ENCODE data around the gene SHMT2.

Gene SHMT2

DNA sequence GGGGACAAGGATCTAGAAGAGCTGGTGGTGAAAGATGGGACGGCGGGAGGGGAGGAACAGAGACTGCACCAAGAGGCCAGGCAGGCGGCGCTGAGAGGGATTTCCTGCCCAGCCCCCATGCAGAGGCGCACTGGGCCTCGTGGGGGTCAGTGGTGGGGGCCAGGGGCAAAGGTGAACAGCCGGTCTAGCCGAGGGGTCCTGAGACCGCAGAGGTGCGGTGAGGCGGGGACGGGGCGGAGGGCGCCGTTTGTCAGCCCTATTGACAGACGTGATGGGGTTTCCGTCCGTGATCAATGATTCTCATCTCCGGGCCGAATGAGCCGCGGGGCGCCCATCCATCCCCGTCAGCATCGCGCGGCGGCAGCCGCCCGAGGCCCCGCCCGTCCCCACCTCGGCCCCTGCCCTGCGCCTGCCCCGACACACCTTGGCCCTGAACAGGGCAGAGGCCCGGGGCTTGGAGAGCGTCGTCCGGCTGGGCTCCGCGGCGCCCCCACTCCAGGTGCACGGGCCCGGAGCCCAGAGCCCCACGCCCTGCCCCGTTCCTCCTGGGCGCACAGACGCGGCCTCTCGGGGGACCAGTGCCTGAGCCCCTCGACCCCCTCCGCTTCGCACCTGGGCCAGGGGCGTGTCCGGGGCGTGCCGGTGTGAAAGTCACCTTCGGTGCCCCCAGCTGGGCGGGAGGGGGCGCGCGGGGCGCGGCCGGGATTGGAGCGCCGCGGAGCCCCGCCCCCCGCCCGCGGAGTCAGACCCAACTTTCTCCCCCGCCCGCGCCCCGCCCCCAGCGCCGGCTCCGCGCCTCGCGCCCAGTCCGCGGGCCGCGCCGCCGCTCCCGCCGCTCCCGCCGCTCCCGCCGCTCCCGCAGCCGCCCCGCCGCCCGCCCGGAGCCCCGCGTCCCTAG, 13.2 kb upstream of the SHMT2 start, which contains the start of gene NXPH4:
Gene NXPH4, plus strand, starts transcription at position 781 of the 898 bp plus-strand sequence. CDS start 176 bp downstream, outside the sequence.
- Histone ChIP-seq H3K4me3 (ENCODE audit: low read depth, low read length) (peak within 1 kb of the TSS; percentile 46), H3K27ac (no peak within 1 kb of the TSS), H3K9me3 (ENCODE audit: severe bottlenecking) (no peaks in the 10 kb centered on the region), H3K27me3 (ENCODE audit: insufficient read depth, low read depth, severe bottlenecking) (peaks cover 12% of the 10 kb centered on the region), H3K36me3 (no peaks in the 10 kb centered on the region)
- DNase-seq = peak; percentile 67
- TF ChIP-seq, protein P1, sequence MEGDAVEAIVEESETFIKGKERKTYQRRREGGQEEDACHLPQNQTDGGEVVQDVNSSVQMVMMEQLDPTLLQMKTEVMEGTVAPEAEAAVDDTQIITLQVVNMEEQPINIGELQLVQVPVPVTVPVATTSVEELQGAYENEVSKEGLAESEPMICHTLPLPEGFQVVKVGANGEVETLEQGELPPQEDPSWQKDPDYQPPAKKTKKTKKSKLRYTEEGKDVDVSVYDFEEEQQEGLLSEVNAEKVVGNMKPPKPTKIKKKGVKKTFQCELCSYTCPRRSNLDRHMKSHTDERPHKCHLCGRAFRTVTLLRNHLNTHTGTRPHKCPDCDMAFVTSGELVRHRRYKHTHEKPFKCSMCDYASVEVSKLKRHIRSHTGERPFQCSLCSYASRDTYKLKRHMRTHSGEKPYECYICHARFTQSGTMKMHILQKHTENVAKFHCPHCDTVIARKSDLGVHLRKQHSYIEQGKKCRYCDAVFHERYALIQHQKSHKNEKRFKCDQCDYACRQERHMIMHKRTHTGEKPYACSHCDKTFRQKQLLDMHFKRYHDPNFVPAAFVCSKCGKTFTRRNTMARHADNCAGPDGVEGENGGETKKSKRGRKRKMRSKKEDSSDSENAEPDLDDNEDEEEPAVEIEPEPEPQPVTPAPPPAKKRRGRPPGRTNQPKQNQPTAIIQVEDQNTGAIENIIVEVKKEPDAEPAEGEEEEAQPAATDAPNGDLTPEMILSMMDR (IDR thresholded peaks at IDR 0.05; ENCODE audit: low read depth, low read length) = no peak

DNA sequence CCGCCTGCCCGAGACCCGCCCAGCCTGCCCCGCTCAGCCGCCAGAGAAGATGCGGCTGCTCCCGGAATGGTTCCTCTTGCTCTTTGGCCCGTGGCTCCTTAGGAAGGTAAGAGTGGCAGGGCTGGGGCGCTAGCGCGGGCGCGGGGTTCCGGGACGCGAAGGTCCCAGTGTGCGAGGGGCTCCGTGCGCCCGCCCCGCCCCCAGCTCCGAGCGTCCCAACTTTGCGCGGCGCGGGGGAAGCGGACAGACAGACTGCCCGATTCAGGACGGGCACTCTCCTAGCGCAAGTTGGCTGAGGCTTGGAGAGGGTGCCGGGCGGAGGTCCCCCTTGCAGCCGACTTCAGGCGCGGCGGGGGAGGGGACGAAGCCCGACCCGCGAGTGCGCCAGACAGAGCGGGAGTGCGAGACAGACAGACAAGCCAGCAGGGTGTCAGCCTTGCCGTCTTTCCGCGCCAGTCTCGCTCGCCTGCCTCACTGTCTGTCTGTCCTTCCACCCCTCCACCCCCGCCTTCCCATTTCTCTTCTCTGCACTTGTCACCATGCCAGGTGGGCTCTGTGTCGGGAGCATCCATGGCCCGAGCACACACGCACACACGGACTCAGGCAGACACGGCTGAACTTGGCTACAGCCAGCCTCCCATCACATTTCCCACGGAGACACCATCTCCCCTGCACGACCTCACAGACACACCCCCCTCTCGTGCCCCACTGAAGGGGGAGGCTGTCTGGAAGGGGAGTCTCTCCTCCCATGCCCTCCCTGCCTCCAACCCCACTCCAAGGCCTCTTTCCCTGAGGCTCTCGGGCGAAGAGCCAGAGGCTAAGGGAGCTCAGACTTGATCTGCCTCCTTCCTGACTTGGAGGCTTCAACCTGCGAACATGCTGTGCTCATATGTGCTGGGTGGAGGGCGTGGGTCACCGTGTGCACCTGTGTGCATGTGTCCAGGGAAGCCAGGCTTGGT, 12.3 kb upstream of the SHMT2 start:
- no peak for DNase-seq
- Histone ChIP-seq H3K9me3 (ENCODE audit: severe bottlenecking) (no peaks in the 10 kb centered on the region), H3K27me3 (ENCODE audit: insufficient read depth, low read depth, severe bottlenecking) (peaks cover 12% of the 10 kb centered on the region), H3K27ac (no peak overlapping the region), H3K36me3 (no peaks in the 10 kb centered on the region), H3K4me3 (ENCODE audit: low read depth, low read length) (peak overlapping the region; percentile 46)
- TF ChIP-seq, protein P1 (IDR thresholded peaks at IDR 0.05; ENCODE audit: low read depth, low read length) = no peak

DNA sequence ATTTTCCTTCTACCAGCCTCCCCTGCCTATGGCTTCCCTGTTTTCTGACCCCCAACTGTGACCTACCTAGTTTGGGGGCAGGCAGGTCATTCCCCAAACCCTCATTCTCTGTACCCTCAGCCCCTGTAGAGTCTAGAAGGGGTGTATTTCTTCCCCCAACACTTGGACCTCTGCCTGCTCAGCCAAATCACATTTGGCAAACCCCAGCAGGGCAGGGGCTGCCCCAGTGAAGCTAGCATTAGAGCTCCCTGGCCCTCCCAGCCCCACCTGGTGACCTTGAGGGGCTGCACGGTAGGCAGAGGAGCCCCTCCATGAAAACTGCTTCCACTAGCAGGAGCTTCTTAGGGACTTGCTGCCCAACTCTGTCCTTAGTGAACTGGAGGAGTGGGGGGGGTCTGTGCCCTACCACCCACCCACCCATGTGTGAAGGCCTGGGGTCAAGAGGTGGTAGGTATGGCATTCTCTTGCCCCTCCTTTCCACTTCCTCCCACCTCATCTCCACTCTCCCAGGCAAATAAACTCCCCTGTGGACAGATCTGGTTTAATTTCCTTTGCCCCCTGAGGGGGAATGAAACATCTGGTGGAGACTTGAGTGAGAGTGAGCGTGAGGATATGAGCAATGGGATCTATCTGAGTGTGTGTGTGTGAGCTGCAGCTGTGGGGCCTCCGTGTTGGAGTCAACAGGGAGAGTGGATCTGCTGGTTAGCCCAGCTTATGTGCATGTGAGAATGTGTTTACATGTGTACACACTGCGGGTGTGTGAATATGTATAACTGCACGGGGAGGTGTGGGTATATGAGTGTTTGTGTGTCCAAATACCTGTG, 11.3 kb upstream of the SHMT2 start:
- no peak for DNase-seq
- Histone ChIP-seq H3K27me3 (ENCODE audit: insufficient read depth, low read depth, severe bottlenecking) (peaks cover 12% of the 10 kb centered on the region), H3K9me3 (ENCODE audit: severe bottlenecking) (no peaks in the 10 kb centered on the region), H3K4me3 (ENCODE audit: low read depth, low read length) (no peak overlapping the region), H3K36me3 (no peaks in the 10 kb centered on the region), H3K27ac (peak overlapping the region; percentile 54; the same call in 1 of the 2 replicates)
- TF ChIP-seq, protein P1 (IDR thresholded peaks at IDR 0.05; ENCODE audit: low read depth, low read length) = no peak

DNA sequence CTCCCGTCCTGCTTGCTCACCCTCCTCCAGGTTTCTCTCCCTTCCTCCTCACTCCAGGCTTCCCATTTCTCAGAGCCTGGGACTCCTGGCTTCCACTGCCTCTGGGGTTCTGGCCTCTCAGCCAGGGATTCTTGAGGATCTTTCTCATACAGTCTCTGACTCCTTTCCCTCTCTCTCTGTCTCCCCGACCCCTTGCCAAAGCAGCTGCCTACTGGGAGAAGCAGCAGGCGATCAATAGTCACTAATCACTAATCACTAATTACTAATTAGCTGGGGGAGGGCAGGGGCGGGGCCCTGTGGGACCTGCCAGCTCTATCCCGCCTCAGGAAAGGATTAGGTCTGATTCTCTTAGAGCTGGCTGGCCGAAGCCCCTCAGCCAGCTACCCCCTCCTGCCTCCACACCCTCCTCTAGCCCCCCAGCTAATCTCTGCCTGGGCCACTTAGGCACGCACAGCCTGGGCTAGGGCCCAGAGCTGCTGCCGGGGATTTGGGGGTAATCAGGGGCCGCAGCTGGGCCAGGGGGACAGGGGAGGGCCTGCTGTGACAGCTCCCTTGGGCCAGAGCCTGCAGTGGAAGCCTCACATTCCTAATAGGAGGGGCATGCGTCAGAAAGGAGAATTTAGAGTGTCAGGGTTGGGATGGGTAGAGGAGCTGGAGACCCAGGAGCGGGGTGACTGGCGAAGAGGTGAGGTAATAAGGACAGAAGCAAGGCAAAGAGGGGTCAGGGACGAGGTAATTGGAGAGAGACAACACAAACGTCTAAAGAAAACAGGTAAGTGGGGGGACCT, 10.1 kb upstream of the SHMT2 start:
- peak; percentile 87 for DNase-seq
- Histone ChIP-seq H3K36me3 (no peaks in the 10 kb centered on the region), H3K27ac (peak overlapping the region; percentile 54), H3K9me3 (ENCODE audit: severe bottlenecking) (no peaks in the 10 kb centered on the region), H3K4me3 (ENCODE audit: low read depth, low read length) (peak overlapping the region; percentile 41), H3K27me3 (ENCODE audit: insufficient read depth, low read depth, severe bottlenecking) (peaks cover 12% of the 10 kb centered on the region)
- TF ChIP-seq, protein P1 (IDR thresholded peaks at IDR 0.05; ENCODE audit: low read depth, low read length) = no peak
